Calu3 (cell line): ENCODE data around the gene SSTR3. TPM values are rescaled to one million over a fixed set of nuclear protein-coding genes. Genes with fewer than 3 reads are reported as not detected.

ENCODE experiments used
- BruUV-seq: library from RNA; stranded (reverse); fragments of 400-500 nt; replicated peaks from 2 replicates; lab custom pipeline; 2021; lab: Mats Ljungman, UMichigan
- CTCF ChIA-PET: fragments of 300-600 bp; sonication (Branson Sonifier 250); formaldehyde crosslinking; loops from one replicate; lab custom pipeline; 2022; ENCODE audit warnings: antibody characterized with exemption; lab: Charles Lee
- DNase-seq: peaks from one replicate; pipeline ENCODE4 v3.0.0; 2022
- H3K27ac Mint-ChIP-seq: one replicate; pipeline ENCODE4 v1.8.0; 2022; ENCODE audit warnings: mixed read lengths; ENCODE audit not compliant: unreplicated experiment
- H3K27me3 Mint-ChIP-seq: one replicate; pipeline ENCODE4 v1.8.0; 2022; ENCODE audit warnings: mixed read lengths; ENCODE audit not compliant: unreplicated experiment
- H3K36me3 Mint-ChIP-seq: one replicate; pipeline ENCODE4 v1.8.0; 2022; ENCODE audit warnings: mild to moderate bottlenecking, moderate library complexity, mixed read lengths; ENCODE audit not compliant: insufficient read depth, unreplicated experiment
- H3K4me1 Mint-ChIP-seq: one replicate; pipeline ENCODE4 v1.8.0; 2022; ENCODE audit warnings: mild to moderate bottlenecking, low read depth, mixed read lengths; ENCODE audit not compliant: unreplicated experiment
- H3K4me3 Mint-ChIP-seq: one replicate; pipeline ENCODE4 v1.8.0; 2022; ENCODE audit warnings: mild to moderate bottlenecking, low read depth, moderate library complexity, mixed read lengths; ENCODE audit not compliant: unreplicated experiment
- H3K9me3 Mint-ChIP-seq: one replicate; pipeline ENCODE4 v1.8.0; 2022; ENCODE audit warnings: low read depth, mixed read lengths; ENCODE audit not compliant: unreplicated experiment
- intact Hi-C: fragments of 100-400 bp; cut with micrococcal nuclease; formaldehyde crosslinking; loops from one replicate; pipeline ENCODE4 v1.10.0; 2022; ENCODE audit not compliant: unreplicated experiment
- total RNA-seq: library from RNA; stranded (reverse); gene quantifications from 2 replicates; pipeline ENCODE4 v1.2.3, GENCODE V29; 2022
- TF ChIP-seq, protein P1 (sequence below): fragments of 200-600 bp; IDR thresholded peaks from one replicate; pipeline ENCODE4 v1.8.0; 2022; ENCODE audit warnings: antibody characterized with exemption; ENCODE audit not compliant: unreplicated experiment

The SSTR3 gene
- total RNA-seq, 1 experiment from 2014 or later = not detected

- TF ChIP-seq, protein P1, sequence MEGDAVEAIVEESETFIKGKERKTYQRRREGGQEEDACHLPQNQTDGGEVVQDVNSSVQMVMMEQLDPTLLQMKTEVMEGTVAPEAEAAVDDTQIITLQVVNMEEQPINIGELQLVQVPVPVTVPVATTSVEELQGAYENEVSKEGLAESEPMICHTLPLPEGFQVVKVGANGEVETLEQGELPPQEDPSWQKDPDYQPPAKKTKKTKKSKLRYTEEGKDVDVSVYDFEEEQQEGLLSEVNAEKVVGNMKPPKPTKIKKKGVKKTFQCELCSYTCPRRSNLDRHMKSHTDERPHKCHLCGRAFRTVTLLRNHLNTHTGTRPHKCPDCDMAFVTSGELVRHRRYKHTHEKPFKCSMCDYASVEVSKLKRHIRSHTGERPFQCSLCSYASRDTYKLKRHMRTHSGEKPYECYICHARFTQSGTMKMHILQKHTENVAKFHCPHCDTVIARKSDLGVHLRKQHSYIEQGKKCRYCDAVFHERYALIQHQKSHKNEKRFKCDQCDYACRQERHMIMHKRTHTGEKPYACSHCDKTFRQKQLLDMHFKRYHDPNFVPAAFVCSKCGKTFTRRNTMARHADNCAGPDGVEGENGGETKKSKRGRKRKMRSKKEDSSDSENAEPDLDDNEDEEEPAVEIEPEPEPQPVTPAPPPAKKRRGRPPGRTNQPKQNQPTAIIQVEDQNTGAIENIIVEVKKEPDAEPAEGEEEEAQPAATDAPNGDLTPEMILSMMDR = no peak
- H3K27ac Mint-ChIP-seq = no peak overlapping the region
- DNase-seq = no peak
- H3K4me1 Mint-ChIP-seq = peaks cover 9% of the 10 kb centered on the region
- intact Hi-C loops = no loop called here
- peaks cover 11% of the 10 kb centered on the region for H3K36me3 Mint-ChIP-seq
- no peaks in the 10 kb centered on the region for H3K27me3 Mint-ChIP-seq
- no peaks in the 10 kb centered on the region for H3K9me3 Mint-ChIP-seq
- no TSS peak for BruUV-seq
- CTCF ChIA-PET = interaction anchor here (0.6 to 1.1 kb wide), 2 partner anchors 10 to 12 kb away, joined by 3 to 11 read pairs; no protein-coding TSS in a partner anchor
- H3K4me3 Mint-ChIP-seq = no peak overlapping the region
Measured at GRCh38 chr22:37248251-37248650, 36.0 kb upstream of the SSTR3 start.

DNA sequence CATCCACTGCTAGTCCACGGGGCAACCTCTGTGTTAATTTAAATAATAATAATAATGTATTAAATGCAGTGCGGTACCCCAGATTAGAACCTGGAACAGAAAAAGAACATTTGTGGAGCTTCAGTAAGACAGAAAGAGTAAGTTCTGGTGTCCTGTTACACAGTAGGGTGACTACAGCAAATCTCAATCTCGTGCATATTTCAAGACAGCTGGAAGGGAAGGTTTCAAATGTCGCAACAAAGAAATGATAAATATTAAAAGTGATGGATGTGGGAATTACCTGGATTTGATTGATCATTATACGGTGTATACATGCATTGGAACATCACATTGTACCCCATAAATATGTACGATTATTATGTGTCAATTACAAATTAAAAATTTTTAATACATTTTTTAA is 33.5 kb upstream of the SSTR3 start:
- H3K9me3 Mint-ChIP-seq = no peaks in the 10 kb centered on the region
- H3K27ac Mint-ChIP-seq = no peak overlapping the region
- DNase-seq = no peak
- no peaks in the 10 kb centered on the region for H3K27me3 Mint-ChIP-seq
- H3K36me3 Mint-ChIP-seq = peaks cover 11% of the 10 kb centered on the region
- intact Hi-C loops = no loop called here
- no TSS peak for BruUV-seq
- TF ChIP-seq, protein P1 = no peak
- H3K4me1 Mint-ChIP-seq = peaks cover 9% of the 10 kb centered on the region
- CTCF ChIA-PET = interaction anchor here (0.6 kb wide), 1 partner anchor 162 kb away, joined by 3 read pairs; no protein-coding TSS in a partner anchor
- H3K4me3 Mint-ChIP-seq = no peak overlapping the region

- peak overlapping the region; percentile 74 for H3K4me3 Mint-ChIP-seq
- TF ChIP-seq, protein P1 = no peak
- BruUV-seq = no TSS peak
- H3K27me3 Mint-ChIP-seq = no peaks in the 10 kb centered on the region
- no peaks in the 10 kb centered on the region for H3K9me3 Mint-ChIP-seq
- H3K4me1 Mint-ChIP-seq = peaks cover 9% of the 10 kb centered on the region
- CTCF ChIA-PET = no interaction called here
- no peak overlapping the region for H3K27ac Mint-ChIP-seq
- no peak for DNase-seq
- intact Hi-C loops = no loop called here
- peaks cover 11% of the 10 kb centered on the region for H3K36me3 Mint-ChIP-seq
Measured at GRCh38 chr22:37244922-37245722, 32.8 kb upstream of the SSTR3 start.

- BruUV-seq = no TSS peak
- Mint-ChIP-seq H3K36me3 (peaks cover 11% of the 10 kb centered on the region), H3K4me3 (peak within 1 kb of the TSS; percentile 74), H3K4me1 (peaks cover 9% of the 10 kb centered on the region), H3K27ac (no peak within 1 kb of the TSS), H3K27me3 (no peaks in the 10 kb centered on the region), H3K9me3 (no peaks in the 10 kb centered on the region)
- TF ChIP-seq, protein P1 = no peak
- intact Hi-C loops = no loop called here
- peak; percentile 79 for DNase-seq
- CTCF ChIA-PET = interaction anchor here (0.6 to 1.4 kb wide), 4 partner anchors 45 to 268 kb away, joined by 3 to 4 read pairs (median 4); no protein-coding TSS in a partner anchor
Measured at GRCh38 chr22:37244114-37244921, 32.0 kb upstream of the SSTR3 start, which contains the start of gene RAC2. Gene RAC2 (minus strand): TSS chr22:37244269. CDS start chr22:37244148, 121 bp downstream.
